Measurements from ENCODE around the gene OGFR.

DNA sequence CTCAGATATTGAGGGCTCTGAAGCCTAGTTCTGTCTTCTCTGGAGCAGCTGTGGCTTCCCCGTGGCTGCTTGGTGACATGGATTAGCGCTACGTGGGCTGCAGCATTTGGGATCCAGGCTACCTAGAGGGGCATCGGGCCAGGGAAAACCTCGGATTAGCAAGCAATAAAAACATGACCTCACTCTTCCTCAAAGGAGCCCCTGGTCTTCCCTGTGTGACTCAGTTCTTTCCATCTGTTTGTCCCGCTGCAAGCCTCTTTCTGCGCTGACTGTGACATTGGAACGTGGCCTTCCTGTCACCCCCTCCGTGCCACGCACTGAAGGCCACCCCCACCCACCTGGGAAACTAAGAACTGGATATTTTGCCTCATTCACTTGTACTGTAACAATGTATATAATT, 4.8 kb upstream of the OGFR start:
- TF ChIP-seq ZNF175 (tag by site-specific recombination; IDR thresholded peaks at IDR 0.05), result no peak
- TF ChIP-seq CTCF (tag by site-specific recombination; IDR thresholded peaks at IDR 0.05), result no peak
- TF ChIP-seq KLF9 (tag by site-specific recombination; IDR thresholded peaks at IDR 0.05; ENCODE audit: low read depth), result no peak
- TF ChIP-seq ZNF274 (IDR thresholded peaks at IDR 0.05; ENCODE audit: low read length), result no peak
- no peak for TF ChIP-seq ZNF274 (tag by site-specific recombination; IDR thresholded peaks at IDR 0.05; ENCODE audit: borderline replicate concordance)
- no peak for TF ChIP-seq ZNF707 (tag by site-specific recombination; IDR thresholded peaks at IDR 0.05)
- TF ChIP-seq, protein P1, sequence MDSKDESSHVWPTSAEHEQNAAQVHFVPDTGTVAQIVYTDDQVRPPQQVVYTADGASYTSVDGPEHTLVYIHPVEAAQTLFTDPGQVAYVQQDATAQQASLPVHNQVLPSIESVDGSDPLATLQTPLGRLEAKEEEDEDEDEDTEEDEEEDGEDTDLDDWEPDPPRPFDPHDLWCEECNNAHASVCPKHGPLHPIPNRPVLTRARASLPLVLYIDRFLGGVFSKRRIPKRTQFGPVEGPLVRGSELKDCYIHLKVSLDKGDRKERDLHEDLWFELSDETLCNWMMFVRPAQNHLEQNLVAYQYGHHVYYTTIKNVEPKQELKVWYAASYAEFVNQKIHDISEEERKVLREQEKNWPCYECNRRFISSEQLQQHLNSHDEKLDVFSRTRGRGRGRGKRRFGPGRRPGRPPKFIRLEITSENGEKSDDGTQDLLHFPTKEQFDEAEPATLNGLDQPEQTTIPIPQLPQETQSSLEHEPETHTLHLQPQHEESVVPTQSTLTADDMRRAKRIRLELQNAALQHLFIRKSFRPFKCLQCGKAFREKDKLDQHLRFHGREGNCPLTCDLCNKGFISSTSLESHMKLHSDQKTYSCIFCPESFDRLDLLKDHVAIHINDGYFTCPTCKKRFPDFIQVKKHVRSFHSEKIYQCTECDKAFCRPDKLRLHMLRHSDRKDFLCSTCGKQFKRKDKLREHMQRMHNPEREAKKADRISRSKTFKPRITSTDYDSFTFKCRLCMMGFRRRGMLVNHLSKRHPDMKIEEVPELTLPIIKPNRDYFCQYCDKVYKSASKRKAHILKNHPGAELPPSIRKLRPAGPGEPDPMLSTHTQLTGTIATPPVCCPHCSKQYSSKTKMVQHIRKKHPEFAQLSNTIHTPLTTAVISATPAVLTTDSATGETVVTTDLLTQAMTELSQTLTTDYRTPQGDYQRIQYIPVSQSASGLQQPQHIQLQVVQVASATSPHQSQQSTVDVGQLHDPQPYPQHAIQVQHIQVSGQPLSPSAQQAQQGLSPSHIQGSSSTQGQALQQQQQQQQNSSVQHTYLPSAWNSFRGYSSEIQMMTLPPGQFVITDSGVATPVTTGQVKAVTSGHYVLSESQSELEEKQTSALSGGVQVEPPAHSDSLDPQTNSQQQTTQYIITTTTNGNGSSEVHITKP (tag by site-specific recombination; IDR thresholded peaks at IDR 0.05), result no peak
- no peak for TF ChIP-seq TSHZ1 (tag by site-specific recombination; IDR thresholded peaks at IDR 0.05; ENCODE audit: borderline replicate concordance)
- no peak for TF ChIP-seq ZBTB11 (tag by site-specific recombination; conservative IDR thresholded peaks at IDR 0.05; ENCODE audit: low read depth)
- TF ChIP-seq ZNF335 (tag by site-specific recombination; conservative IDR thresholded peaks at IDR 0.05), result no peak
